HG02759 (cell line): Measurements from ENCODE around the gene BAZ1A.

Experiments used
- ATAC-seq: cut with Tn5 transposase; IDR thresholded peaks from one replicate; pipeline ENCODE4 v1.9.1; 2021; ENCODE audit warnings: mild to moderate bottlenecking, moderate library complexity; ENCODE audit not compliant: unreplicated experiment

Gene BAZ1A

GRCh38 chr14:34732802-34733201 is 142.4 kb downstream of the BAZ1A start:
- ATAC-seq: no peak

GRCh38 chr14:34723867-34724266 is 151.3 kb downstream of the BAZ1A start:
- no peak for ATAC-seq

DNA sequence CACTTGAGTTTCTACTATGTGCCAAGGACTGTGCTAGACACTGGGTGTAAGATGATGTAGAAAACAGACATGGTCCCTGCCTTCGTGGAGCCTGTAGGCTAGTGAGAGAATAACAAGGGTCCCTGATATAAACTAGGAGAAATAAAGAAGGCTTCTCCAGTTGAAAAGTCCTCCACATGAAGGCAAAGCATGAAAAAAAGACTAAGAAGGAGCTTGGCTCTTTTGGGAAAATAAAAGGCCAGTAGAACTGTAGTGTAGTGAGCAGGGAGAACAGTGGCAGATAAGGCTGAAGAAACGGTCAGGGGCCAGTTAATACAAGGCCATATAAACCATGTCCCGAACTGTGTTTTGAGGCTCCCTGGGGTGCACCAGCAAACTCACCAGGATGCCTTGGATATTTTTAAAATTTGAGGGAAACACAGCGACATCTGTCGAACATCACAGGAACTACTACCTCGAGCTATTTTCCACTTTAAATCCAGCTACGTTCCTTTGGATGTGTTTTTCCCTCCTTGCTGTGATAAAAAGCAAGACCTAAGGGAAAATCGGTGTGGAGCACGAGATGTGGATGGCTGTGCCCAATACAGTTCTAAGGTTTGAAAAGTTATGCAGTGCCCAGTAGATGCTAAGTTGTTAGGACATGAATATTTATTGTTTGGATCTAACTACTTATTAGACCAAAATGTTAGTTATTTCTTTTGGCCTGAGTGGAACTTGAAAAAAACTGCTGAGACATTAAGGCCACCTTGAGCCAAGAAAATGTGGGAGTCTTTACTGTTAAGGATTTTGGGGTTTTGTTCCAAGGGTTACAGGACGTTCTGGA is 152.2 kb downstream of the BAZ1A start:
- ATAC-seq: no peak

GRCh38 chr14:34721129-34721528 is 154.0 kb downstream of the BAZ1A start:
- ATAC-seq: no peak

DNA sequence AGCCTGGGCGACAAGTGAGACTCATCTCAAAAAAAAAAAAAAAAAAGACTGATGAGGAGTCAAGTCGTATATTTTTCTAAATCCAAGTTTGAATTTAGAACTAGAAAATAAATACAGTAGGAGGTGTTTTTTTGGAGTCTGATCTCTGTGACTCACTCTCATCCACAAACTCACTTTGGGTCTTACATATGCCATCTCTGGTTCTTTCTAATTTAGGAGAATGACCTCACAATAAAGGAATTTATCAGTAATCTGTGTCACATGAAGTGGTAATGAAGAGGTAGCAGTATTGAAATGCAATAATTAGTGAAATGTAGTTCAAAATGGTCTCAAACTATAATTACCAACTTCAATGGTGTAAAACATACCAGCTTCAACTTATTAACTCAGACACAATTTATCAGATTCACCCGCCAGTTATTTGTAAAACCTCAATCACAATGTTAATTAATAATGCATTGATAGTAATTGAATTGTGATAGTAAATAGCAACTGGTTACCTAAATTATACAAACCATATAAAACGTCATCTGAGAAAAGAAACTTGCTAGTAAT is 156.3 kb downstream of the BAZ1A start:
- ATAC-seq: no peak

DNA sequence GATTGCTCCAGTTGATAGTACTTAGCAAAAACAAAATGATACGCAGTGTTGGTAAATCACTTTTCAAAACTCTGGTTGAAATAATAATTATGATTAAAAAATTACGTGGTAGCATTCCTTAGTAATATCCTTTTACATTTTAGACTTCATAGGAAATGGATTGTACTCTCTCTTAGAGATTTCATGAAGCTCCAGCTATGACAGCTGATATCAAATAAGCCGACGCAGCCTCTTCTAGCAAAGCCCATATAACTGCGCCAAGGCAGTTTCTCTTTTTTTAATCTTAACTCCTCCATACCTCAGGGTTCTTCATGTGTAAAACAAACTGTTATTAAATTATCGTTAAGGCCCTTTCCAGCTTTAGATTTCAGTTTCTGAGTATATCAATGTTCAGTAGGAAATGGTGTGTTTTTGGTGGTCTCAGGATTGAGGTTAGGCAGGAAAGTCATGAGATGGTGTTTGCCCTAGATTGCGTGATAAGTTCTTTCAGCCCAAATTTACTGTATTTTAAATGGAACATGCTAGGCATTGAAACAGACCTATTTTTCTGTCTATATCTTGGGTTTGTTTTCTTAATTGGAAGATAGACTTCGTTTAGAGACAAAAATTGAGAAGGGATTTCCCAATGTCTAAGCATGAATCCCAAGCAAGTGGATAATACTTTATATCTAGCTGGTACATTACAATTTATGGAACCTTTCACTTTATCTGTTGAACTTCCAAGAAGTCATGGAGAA is 159.9 kb downstream of the BAZ1A start:
- ATAC-seq: no peak

GRCh38 chr14:34714320-34715126 is 160.6 kb downstream of the BAZ1A start, which contains the start of gene CFL2:
Gene CFL2 (minus strand): TSS chr14:34714593. CDS start chr14:34714540, 53 bp downstream.
- ATAC-seq: peak; percentile 94

DNA sequence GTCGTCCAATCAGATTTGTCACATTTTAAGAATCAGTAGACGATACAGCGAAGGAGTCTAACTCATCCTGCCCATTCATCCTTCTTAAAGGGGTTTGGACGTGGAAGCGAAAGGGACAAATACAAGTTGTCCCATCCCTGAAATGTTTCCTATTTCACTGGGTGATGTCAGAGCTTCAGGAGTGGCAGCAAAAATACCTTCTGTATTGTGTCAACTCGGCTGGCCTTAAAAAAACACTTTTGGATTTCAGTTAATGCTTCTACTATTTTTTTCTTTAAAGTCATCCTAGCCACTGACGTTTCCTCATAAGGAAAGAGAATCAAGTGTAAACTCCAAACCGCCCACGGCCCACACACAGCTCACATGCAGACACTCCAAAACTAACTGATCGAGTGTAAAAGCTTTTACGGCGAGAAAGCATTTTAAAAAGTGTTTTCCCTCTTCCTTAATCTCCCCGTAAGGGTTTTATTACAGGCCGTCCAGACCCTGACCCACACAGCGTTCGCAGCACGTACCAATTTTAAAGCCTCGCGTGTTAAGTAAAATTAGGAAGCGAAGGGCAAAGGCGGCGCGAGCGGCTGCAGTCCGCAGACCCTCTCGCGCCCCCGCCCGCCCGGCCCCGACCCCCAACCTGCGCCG is 161.4 kb downstream of the BAZ1A start:
- peak; percentile 26 for ATAC-seq

- ATAC-seq: no peak
These were observed 162.0 kb downstream of the BAZ1A start for GRCh38 chr14:34713122-34713680.

DNA sequence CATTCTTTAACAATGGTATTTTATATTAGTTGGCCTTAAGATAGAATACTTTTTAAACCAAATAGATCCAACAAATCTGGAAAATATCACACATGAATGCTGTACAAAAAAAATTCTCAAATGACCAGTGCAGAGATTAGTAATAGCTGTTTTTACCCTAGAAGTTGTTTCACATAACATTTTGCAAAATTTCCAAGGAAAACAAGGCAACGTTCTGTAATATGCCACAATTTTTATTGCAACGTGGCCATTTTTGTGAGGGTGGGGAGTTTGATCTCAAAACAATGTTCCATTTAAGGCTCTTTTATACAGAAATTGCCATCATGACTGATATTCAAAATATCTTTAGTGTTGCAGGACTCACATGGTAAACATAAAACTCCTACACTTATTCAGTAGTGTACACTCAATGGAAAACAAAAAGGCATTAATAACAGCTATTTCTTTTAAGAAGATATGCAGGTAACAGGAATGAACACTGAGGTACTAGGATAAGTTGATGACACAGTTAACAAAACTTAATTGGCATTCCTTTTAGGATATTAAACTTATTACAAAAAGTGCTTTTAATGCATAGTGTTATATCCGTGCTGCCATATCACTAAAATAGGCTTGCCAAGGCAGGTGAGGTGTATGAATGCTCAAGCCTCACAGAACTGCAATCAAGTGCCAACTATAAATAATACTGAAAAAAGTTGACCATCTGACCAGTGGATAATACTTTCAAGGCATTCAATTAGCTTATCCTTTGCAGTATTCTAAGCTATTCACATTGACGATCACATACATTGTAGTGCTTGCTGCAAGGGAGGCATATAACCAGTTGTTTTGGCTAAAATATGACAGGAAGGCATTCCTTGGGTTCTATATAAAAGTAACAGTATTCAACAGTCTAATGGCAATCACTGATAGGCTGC is 163.1 kb downstream of the BAZ1A start:
- no peak for ATAC-seq

GRCh38 chr14:34711169-34711568 is 164.0 kb downstream of the BAZ1A start:
- no peak for ATAC-seq

DNA sequence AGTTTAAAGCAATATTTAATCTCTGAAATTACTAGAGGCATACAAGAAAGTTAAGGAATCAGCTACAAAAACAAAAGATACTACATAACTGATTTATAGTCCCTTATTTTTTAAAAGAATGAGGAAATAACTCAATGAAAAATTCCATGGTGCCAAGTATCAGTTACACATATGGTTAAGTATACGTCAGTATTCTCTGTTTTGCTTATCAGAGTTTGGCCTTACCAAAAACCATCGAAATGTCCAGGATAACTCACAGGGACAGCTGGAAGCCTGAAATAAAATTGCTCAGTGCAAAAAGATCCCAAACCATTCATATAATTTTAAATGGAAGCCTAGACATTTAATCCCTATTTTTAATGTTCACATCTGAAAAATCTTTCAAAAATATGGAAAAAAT is 164.4 kb downstream of the BAZ1A start:
- no peak for ATAC-seq

- no peak for ATAC-seq
These were observed 165.2 kb downstream of the BAZ1A start for GRCh38 chr14:34710006-34710405.

GRCh38 chr14:34707722-34708121 is 167.4 kb downstream of the BAZ1A start:
- ATAC-seq: no peak
